RWPE2 (cell line): Measurements from ENCODE around the gene INF2.

Experiments
- ATAC-seq: fragments of 200-7000 bp; cut with Tn5 transposase; 3 replicates; pipeline ENCODE4 v1.9.1; 2021; ENCODE audit warnings: low read depth
- DNase-seq: peaks from one replicate; pipeline ENCODE4 v3.0.0-alpha.2; 2020; ENCODE audit warnings: low spot score
- H3K27ac ChIP-seq: fragments of 450-650 bp; 2 replicates; pipeline ENCODE4 v1.5.1; 2017; ENCODE audit warnings: mild to moderate bottlenecking; ENCODE audit not compliant: poor library complexity, severe bottlenecking
- H3K27me3 ChIP-seq: fragments of 250-450 bp; sonication (Bioruptor Pico); 2 replicates; pipeline ENCODE4 v1.5.1; 2021; ENCODE audit warnings: mild to moderate bottlenecking, moderate library complexity; ENCODE audit not compliant: insufficient read depth, poor library complexity, severe bottlenecking
- H3K36me3 ChIP-seq: fragments of 250-450 bp; sonication (Bioruptor Pico); 2 replicates; pipeline ENCODE4 v1.5.1; 2020; ENCODE audit warnings: low read depth, mild to moderate bottlenecking, moderate library complexity
- H3K4me1 ChIP-seq: fragments of 250-450 bp; sonication (Bioruptor Pico); 2 replicates; pipeline ENCODE4 v1.5.1; 2021; ENCODE audit warnings: mild to moderate bottlenecking, moderate library complexity; ENCODE audit not compliant: insufficient read depth, poor library complexity, severe bottlenecking
- H3K4me3 ChIP-seq: fragments of 250-450 bp; sonication (Bioruptor Pico); 2 replicates; pipeline ENCODE4 v1.5.1; 2021; ENCODE audit warnings: mild to moderate bottlenecking, moderate library complexity; ENCODE audit not compliant: severe bottlenecking
- H3K9me3 ChIP-seq: fragments of 250-450 bp; sonication (Bioruptor Pico); 2 replicates; pipeline ENCODE4 v1.5.1; 2021; ENCODE audit warnings: mild to moderate bottlenecking, moderate library complexity; ENCODE audit not compliant: severe bottlenecking
- CTCF ChIP-seq: fragments of 450-650 bp; IDR thresholded peaks from one replicate; pipeline ENCODE4 v1.5.1; 2017; ENCODE audit warnings: mild to moderate bottlenecking, moderate library complexity; ENCODE audit not compliant: poor library complexity, severe bottlenecking

INF2 gene

DNA sequence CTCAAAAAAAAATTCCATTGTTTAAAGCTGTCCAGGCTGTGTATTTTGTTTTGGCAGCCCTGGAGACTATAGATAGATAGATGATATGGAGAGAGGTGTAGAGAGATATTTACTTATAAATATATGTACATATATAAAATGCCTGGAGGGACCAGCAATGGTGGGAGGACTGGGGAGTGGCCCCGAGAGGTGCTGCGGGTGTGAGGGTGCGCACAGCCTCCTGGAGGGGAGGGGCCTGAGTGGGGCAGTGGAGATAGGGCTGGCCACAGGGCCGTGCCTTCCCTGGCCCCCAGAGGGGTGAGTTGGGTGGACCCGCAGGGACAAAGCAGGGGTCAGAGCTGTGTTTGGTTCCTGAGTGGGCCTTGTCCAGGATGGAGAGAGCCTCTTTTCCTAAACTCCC lies 41.1 kb downstream of the INF2 start:
- Histone ChIP-seq H3K27ac (no peak overlapping the region), H3K27me3 (no peaks in the 10 kb centered on the region)
- no peak for ATAC-seq

GRCh38 chr14:104731320-104732294 lies 42.2 kb downstream of the INF2 start:
- H3K27ac ChIP-seq: peak overlapping the region; percentile 87
- no peak for DNase-seq
- no peaks in the 10 kb centered on the region for H3K9me3 ChIP-seq
- TF ChIP-seq CTCF: peak; percentile 65
- ATAC-seq: no peak
- peaks cover 40% of the 10 kb centered on the region for H3K4me1 ChIP-seq
- H3K27me3 ChIP-seq: no peaks in the 10 kb centered on the region
- H3K4me3 ChIP-seq: no peak overlapping the region
- H3K36me3 ChIP-seq: no peaks in the 10 kb centered on the region

More for the DNA sequence above, 41.1 kb downstream of the INF2 start:
- no peak for DNase-seq
- peaks cover 29% of the 10 kb centered on the region for H3K4me1 ChIP-seq
- no peaks in the 10 kb centered on the region for H3K36me3 ChIP-seq
- no peaks in the 10 kb centered on the region for H3K9me3 ChIP-seq
- TF ChIP-seq CTCF: no peak
- H3K4me3 ChIP-seq: no peak overlapping the region

DNA sequence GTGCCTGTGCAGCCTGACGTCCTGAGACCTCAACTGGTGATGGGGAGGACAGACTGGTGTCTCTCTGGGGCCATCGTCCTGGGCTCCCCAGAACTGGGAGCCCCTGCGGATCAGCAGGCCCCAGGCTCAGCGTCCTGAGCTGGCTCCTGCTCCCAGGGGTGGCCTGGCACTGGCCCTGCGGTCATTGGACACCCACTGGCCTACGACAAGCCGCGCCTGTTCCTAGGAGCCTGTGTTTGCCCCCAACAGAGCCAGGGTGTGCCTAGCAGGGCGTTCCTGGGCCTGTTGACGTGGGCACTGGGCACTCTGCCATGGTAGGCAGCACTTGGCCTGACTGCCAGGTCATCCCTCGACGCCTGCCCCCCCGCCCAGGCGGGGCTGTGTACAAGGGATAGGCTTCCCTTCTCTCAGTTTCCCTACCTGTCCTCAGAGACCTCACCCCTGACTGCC lies 43.0 kb downstream of the INF2 start:
- ATAC-seq: peak; percentile 35
- H3K4me1 ChIP-seq: peaks cover 41% of the 10 kb centered on the region

GRCh38 chr14:104732931-104733681 lies 43.7 kb downstream of the INF2 start:
- Histone ChIP-seq H3K9me3 (no peaks in the 10 kb centered on the region), H3K27me3 (no peaks in the 10 kb centered on the region), H3K4me1 (peaks cover 41% of the 10 kb centered on the region), H3K36me3 (peaks cover 9% of the 10 kb centered on the region; the same call in 1 of the 2 replicates), H3K27ac (peak overlapping the region; percentile 87), H3K4me3 (no peak overlapping the region)
- TF ChIP-seq CTCF: no peak
- DNase-seq (peak; percentile 92), ATAC-seq (peak; percentile 75)

More for the DNA sequence above, 43.0 kb downstream of the INF2 start:
- DNase-seq: peak; percentile 94
- TF ChIP-seq CTCF: no peak
- Histone ChIP-seq H3K27ac (peak overlapping the region; percentile 87), H3K9me3 (no peaks in the 10 kb centered on the region), H3K4me3 (no peak overlapping the region), H3K36me3 (peaks cover 4% of the 10 kb centered on the region; the same call in 1 of the 2 replicates), H3K27me3 (no peaks in the 10 kb centered on the region)
